Liver (tissue), 9 donors: ENCODE data around the gene TTLL5. TPM values are rescaled to one million over a fixed set of nuclear protein-coding genes. Genes with fewer than 3 reads are reported as not detected.
"Not testable (repeated sequence)": the region's sequence is repeated elsewhere in the genome, so short reads cannot be mapped to it uniquely, and the experiment has no call there.

ENCODE experiments used
- DNase-seq: peaks from one replicate; pipeline ENCODE4 v3.0.0-alpha.2; 2017; ENCODE audit warnings: low spot score
- H3K27ac ChIP-seq, 2 donors: one replicate each; pipeline ENCODE4 v1.7.0; 2013; ENCODE audit warnings: inconsistent platforms in 2 of 2, low read length in 2 of 2, control low read depth in 1 of 2, low read depth in 1 of 2, mild to moderate bottlenecking in 1 of 2
- H3K27me3 ChIP-seq, 4 donors: one replicate each; pipeline versions ENCODE4 v1.6.1 to v1.7.0; 2013; ENCODE audit warnings: low read length in 3 of 4, inconsistent platforms in 1 of 4, mild to moderate bottlenecking in 1 of 4, moderate library complexity in 1 of 4; ENCODE audit not compliant: control insufficient read depth in 4 of 4, insufficient read depth in 4 of 4
- H3K36me3 ChIP-seq, 4 donors: one replicate each; pipeline versions ENCODE4 v1.6.1 to v1.7.0; 2013; ENCODE audit warnings: low read length in 3 of 4, mild to moderate bottlenecking in 3 of 4, low read depth in 1 of 4, moderate library complexity in 1 of 4; ENCODE audit not compliant: control insufficient read depth in 4 of 4, insufficient read depth in 3 of 4
- H3K4me1 ChIP-seq, 4 donors: one replicate each; pipeline versions ENCODE4 v1.6.1 to v1.7.0; 2013; ENCODE audit warnings: low read length in 3 of 4, mild to moderate bottlenecking in 3 of 4, moderate library complexity in 1 of 4; ENCODE audit not compliant: control insufficient read depth in 4 of 4, insufficient read depth in 4 of 4
- H3K4me3 ChIP-seq, 3 donors: one replicate each; pipeline versions ENCODE4 v1.6.1 to v1.7.0; 2013; ENCODE audit warnings: low read length in 3 of 3, control low read depth in 1 of 3, low read depth in 1 of 3, mild to moderate bottlenecking in 1 of 3
- H3K9ac ChIP-seq, 2 donors: one replicate each; pipeline ENCODE4 v1.7.0; 2013; ENCODE audit warnings: low read length in 2 of 2, mild to moderate bottlenecking in 2 of 2, moderate library complexity in 2 of 2, control low read depth in 1 of 2, low read depth in 1 of 2
- H3K9me3 ChIP-seq, 4 donors: one replicate each; pipeline versions ENCODE4 v1.6.1 to v1.7.0; 2013; ENCODE audit warnings: low read length in 3 of 4; ENCODE audit not compliant: control insufficient read depth in 4 of 4
- EGR1 ChIP-seq, 2 donors: IDR thresholded peaks; 2 replicates each; pipeline ENCODE4 v1.6.1; 2016 to 2018; ENCODE audit warnings: antibody characterized with exemption in 2 of 2, low read depth in 2 of 2
- FOXA1 ChIP-seq: IDR thresholded peaks from 2 replicates; pipeline ENCODE4 v1.6.1; 2016; ENCODE audit warnings: antibody characterized with exemption
- FOXA2 ChIP-seq: IDR thresholded peaks from 2 replicates; pipeline ENCODE4 v1.6.1; 2016; ENCODE audit warnings: antibody characterized with exemption
- GABPA ChIP-seq, 2 donors: IDR thresholded peaks in 1 of 2; conservative IDR thresholded peaks in 1 of 2; 2 replicates each; pipeline ENCODE4 v1.6.1; 2016; ENCODE audit warnings: antibody characterized with exemption in 2 of 2, mild to moderate bottlenecking in 1 of 2, moderate library complexity in 1 of 2
- HNF4A ChIP-seq, 2 donors: conservative IDR thresholded peaks; 2 replicates each; pipeline ENCODE4 v1.6.1; 2016; ENCODE audit warnings: antibody characterized with exemption in 2 of 2, mild to moderate bottlenecking in 2 of 2
- HNF4G ChIP-seq: IDR thresholded peaks from 2 replicates; pipeline ENCODE4 v1.6.1; 2016; ENCODE audit warnings: antibody characterized with exemption
- JUND ChIP-seq, 2 donors: IDR thresholded peaks; 2 replicates each; pipeline ENCODE4 v1.6.1; 2016; ENCODE audit warnings: antibody characterized with exemption in 2 of 2
- NR2F2 ChIP-seq: IDR thresholded peaks from 2 replicates; pipeline ENCODE4 v1.6.1; 2016; ENCODE audit warnings: antibody characterized with exemption
- RAD21 ChIP-seq, 2 donors: IDR thresholded peaks; 2 replicates each; pipeline ENCODE4 v1.6.1; 2016; ENCODE audit warnings: antibody characterized with exemption in 2 of 2, mild to moderate bottlenecking in 2 of 2
- RXRA ChIP-seq, 2 donors: IDR thresholded peaks; 2 replicates each; pipeline ENCODE4 v1.6.1; 2017 to 2018; ENCODE audit warnings: antibody characterized with exemption in 2 of 2, mild to moderate bottlenecking in 1 of 2
- SP1 ChIP-seq: IDR thresholded peaks from 2 replicates; pipeline ENCODE4 v1.6.1; 2018; ENCODE audit warnings: antibody characterized with exemption, mild to moderate bottlenecking
- TAF1 ChIP-seq: conservative IDR thresholded peaks from 2 replicates; pipeline ENCODE4 v1.6.1; 2016; ENCODE audit warnings: antibody characterized with exemption, mild to moderate bottlenecking
- YY1 ChIP-seq: IDR thresholded peaks from 2 replicates; pipeline ENCODE4 v1.6.1; 2016; ENCODE audit warnings: antibody characterized with exemption, mild to moderate bottlenecking
- WGBS: extraction: QIAGEN DNeasy Blood & Tissue Kit; methylation state at CpG from one replicate; pipeline ENCODE4 v1.1.7; 2013; 5-methylcytosine and 5-hydroxymethylcytosine counted together
- polyA plus RNA-seq, 2 donors: library from polyadenylated mRNA; stranded (reverse) in 1 of 2; unstranded in 1 of 2; fragments of 200-250 nt in 1 of 2; fragments of >200 nt in 1 of 2; fragmentation: Nextera tagmentation in 1 of 2; extraction: Ambion mirVana in 1 of 2; gene quantifications; one replicate each; pipeline versions ENCODE4 v1.2.1 to v1.2.3, GENCODE V29; 2013 to 2015
- total RNA-seq, 2 donors: library from RNA; depleted of rRNA; stranded (reverse); fragments of >200 nt; gene quantifications; one replicate each; pipeline ENCODE4 v1.2.3, GENCODE V29; 2014
- TF ChIP-seq, protein P1 (sequence below): IDR thresholded peaks from 2 replicates; pipeline ENCODE4 v1.6.1; 2016; ENCODE audit warnings: antibody characterized with exemption
- TF ChIP-seq, protein P2 (sequence below): IDR thresholded peaks from 2 replicates; pipeline ENCODE4 v1.6.1; 2016; ENCODE audit warnings: antibody characterized with exemption, mild to moderate bottlenecking
- TF ChIP-seq, protein P3 (sequence below): IDR thresholded peaks from 2 replicates; pipeline ENCODE4 v1.6.1; 2016; ENCODE audit warnings: antibody characterized with exemption
- TF ChIP-seq, protein P4 (sequence below): IDR thresholded peaks from 2 replicates; pipeline ENCODE4 v1.6.1; 2016; ENCODE audit warnings: antibody characterized with exemption
- TF ChIP-seq, protein P5 (sequence below): fragments of 150-350 bp; IDR thresholded peaks from 2 replicates; pipeline ENCODE4 v1.5.1; 2017; ENCODE audit warnings: improper control_type of control experiment, low read depth, low read length; ENCODE audit not compliant: missing input control
- donor health status: healthy.
- donor health status: healthy.
- donor health status: healthy.
- donor health status: healthy.
- donor health status: healthy.

TTLL5 gene
- total and polyA plus RNA-seq, 4 donors, result 4.3 to 14.2 (median 9.8) TPM

DNA sequence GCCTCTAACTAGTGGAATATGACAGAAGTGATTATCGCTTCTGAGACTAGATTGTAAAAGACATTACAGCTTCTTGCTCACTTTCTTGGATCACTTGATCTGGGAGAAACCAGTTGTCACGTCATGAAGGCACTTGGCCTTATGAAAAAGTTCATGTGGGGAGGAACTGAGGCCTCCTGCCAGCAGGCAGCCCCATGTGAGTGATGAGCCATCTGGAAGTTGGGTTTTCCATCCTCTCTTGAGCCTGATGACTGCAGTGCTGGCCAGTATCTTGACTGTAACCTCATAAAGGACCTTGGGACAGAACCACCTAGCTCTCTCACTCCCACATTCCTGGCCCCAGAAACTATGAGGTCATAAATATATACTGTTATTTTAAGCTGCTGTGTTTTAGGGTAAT, 28.0 kb downstream of the TTLL5 start:
- WGBS, result 89% methylated on average over 2 of the region's 2 CpGs

DNA sequence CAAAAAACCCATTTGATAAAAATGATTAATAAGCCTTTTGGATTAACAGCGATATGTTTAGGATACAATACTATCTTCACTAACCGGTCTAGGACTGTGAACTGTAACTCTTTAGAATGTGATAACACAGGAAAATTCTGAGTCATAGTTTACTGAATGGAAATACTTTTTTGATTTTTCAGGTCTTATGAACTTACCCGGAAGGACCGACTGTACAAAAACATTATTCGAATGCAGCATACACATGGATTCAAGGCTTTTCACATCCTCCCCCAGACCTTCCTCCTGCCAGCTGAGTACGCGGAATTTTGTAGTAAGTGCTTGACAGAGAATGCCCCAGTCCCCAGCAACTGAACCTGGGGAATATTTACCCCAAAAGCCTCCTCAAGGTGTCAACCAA, 29.0 kb downstream of the TTLL5 start:
- no peak for DNase-seq
- TF ChIP-seq GABPA (IDR thresholded peaks at IDR 0.05 in 1 of 2, conservative IDR thresholded peaks at IDR 0.05 in 1 of 2) (no peak), NR2F2 (no peak), HNF4G (no peak), RXRA (IDR thresholded peaks at IDR 0.05) (no peak), YY1 (no peak)
- TF ChIP-seq, protein P1, sequence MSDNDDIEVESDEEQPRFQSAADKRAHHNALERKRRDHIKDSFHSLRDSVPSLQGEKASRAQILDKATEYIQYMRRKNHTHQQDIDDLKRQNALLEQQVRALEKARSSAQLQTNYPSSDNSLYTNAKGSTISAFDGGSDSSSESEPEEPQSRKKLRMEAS, result no peak
- TF ChIP-seq, protein P2, sequence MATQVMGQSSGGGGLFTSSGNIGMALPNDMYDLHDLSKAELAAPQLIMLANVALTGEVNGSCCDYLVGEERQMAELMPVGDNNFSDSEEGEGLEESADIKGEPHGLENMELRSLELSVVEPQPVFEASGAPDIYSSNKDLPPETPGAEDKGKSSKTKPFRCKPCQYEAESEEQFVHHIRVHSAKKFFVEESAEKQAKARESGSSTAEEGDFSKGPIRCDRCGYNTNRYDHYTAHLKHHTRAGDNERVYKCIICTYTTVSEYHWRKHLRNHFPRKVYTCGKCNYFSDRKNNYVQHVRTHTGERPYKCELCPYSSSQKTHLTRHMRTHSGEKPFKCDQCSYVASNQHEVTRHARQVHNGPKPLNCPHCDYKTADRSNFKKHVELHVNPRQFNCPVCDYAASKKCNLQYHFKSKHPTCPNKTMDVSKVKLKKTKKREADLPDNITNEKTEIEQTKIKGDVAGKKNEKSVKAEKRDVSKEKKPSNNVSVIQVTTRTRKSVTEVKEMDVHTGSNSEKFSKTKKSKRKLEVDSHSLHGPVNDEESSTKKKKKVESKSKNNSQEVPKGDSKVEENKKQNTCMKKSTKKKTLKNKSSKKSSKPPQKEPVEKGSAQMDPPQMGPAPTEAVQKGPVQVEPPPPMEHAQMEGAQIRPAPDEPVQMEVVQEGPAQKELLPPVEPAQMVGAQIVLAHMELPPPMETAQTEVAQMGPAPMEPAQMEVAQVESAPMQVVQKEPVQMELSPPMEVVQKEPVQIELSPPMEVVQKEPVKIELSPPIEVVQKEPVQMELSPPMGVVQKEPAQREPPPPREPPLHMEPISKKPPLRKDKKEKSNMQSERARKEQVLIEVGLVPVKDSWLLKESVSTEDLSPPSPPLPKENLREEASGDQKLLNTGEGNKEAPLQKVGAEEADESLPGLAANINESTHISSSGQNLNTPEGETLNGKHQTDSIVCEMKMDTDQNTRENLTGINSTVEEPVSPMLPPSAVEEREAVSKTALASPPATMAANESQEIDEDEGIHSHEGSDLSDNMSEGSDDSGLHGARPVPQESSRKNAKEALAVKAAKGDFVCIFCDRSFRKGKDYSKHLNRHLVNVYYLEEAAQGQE, result no peak
- peaks cover 0 to 27% (median 10%) of the 10 kb centered on the region in 4 donors for H3K36me3 ChIP-seq
- H3K27me3 ChIP-seq, result no peaks in the 10 kb centered on the region
- H3K9me3 ChIP-seq, result no peaks in the 10 kb centered on the region
- H3K9ac ChIP-seq, result no peak overlapping the region
- H3K4me3 ChIP-seq, result no peak overlapping the region
- H3K4me1 ChIP-seq, result peaks cover 0 to 9% (median 4%) of the 10 kb centered on the region in 4 donors
- WGBS, result 98% methylated on average over 7 of the region's 7 CpGs
- H3K27ac ChIP-seq, result no peak overlapping the region

More for the DNA sequence above, 28.0 kb downstream of the TTLL5 start:
- Histone ChIP-seq H3K9me3 (no peaks in the 10 kb centered on the region), H3K36me3 (peaks cover 0 to 31% (median 11%) of the 10 kb centered on the region in 4 donors), H3K27ac (no peak overlapping the region), H3K9ac (no peak overlapping the region), H3K27me3 (no peaks in the 10 kb centered on the region), H3K4me1 (peaks cover 0 to 9% (median 4%) of the 10 kb centered on the region in 4 donors), H3K4me3 (no peak overlapping the region)
- TF ChIP-seq EGR1 (IDR thresholded peaks at IDR 0.05; ENCODE audit: low read depth in 2 of 2) (no peak), NR2F2 (no peak), RAD21 (IDR thresholded peaks at IDR 0.05) (no peak), YY1 (no peak), SP1 (no peak), FOXA1 (no peak), HNF4A (conservative IDR thresholded peaks at IDR 0.05) (no peak), HNF4G (no peak), RXRA (IDR thresholded peaks at IDR 0.05) (no peak), FOXA2 (no peak), JUND (IDR thresholded peaks at IDR 0.05) (no peak), TAF1 (no peak)
- TF ChIP-seq, protein P3, sequence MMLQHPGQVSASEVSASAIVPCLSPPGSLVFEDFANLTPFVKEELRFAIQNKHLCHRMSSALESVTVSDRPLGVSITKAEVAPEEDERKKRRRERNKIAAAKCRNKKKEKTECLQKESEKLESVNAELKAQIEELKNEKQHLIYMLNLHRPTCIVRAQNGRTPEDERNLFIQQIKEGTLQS, result no peak
- TF ChIP-seq, protein P4, sequence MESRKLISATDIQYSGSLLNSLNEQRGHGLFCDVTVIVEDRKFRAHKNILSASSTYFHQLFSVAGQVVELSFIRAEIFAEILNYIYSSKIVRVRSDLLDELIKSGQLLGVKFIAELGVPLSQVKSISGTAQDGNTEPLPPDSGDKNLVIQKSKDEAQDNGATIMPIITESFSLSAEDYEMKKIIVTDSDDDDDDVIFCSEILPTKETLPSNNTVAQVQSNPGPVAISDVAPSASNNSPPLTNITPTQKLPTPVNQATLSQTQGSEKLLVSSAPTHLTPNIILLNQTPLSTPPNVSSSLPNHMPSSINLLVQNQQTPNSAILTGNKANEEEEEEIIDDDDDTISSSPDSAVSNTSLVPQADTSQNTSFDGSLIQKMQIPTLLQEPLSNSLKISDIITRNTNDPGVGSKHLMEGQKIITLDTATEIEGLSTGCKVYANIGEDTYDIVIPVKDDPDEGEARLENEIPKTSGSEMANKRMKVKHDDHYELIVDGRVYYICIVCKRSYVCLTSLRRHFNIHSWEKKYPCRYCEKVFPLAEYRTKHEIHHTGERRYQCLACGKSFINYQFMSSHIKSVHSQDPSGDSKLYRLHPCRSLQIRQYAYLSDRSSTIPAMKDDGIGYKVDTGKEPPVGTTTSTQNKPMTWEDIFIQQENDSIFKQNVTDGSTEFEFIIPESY, result no peak
- TF ChIP-seq, protein P2, result no peak
- TF ChIP-seq, protein P5, sequence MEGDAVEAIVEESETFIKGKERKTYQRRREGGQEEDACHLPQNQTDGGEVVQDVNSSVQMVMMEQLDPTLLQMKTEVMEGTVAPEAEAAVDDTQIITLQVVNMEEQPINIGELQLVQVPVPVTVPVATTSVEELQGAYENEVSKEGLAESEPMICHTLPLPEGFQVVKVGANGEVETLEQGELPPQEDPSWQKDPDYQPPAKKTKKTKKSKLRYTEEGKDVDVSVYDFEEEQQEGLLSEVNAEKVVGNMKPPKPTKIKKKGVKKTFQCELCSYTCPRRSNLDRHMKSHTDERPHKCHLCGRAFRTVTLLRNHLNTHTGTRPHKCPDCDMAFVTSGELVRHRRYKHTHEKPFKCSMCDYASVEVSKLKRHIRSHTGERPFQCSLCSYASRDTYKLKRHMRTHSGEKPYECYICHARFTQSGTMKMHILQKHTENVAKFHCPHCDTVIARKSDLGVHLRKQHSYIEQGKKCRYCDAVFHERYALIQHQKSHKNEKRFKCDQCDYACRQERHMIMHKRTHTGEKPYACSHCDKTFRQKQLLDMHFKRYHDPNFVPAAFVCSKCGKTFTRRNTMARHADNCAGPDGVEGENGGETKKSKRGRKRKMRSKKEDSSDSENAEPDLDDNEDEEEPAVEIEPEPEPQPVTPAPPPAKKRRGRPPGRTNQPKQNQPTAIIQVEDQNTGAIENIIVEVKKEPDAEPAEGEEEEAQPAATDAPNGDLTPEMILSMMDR, result no peak
- DNase-seq, result no peak

DNA sequence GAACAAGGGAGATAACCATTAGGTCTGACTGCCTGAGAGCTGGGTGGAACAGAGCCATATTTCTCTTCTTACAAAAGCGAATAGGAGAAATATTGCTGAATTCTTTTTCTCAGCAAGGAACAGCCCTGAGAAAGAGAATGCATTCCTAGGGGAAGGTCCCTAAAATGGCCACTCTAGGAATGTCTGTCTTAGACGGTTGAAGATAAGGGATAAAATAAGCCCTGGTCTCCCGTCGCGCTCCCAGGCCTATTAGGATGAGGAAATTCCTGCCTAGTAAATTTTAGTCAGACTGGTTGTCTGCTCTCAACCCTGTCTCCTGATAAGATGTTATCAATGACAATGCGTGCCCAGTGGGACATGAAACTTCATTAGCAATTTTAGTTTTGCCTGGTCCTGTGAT, 34.0 kb downstream of the TTLL5 start:
- H3K27ac ChIP-seq, H3K4me1 ChIP-seq, H3K4me3 ChIP-seq, H3K9ac ChIP-seq, H3K27me3 ChIP-seq, DNase-seq, H3K9me3 ChIP-seq: not testable (repeated sequence)
- 97% methylated on average over 6 of the region's 6 CpGs for WGBS
- H3K36me3 ChIP-seq, result peaks cover 0 to 36% (median 14%) of the 10 kb centered on the region in 4 donors
